Measurements from ENCODE around the gene PCYT2.

- TF ChIP-seq FOXM1 (IDR thresholded peaks at IDR 0.05; ENCODE audit: borderline replicate concordance, low read depth) (no peak), RAD21 (IDR thresholded peaks at IDR 0.05; ENCODE audit: low read depth) (no peak), CREB1 (IDR thresholded peaks at IDR 0.05; ENCODE audit: low read depth) (no peak), TAF1 (IDR thresholded peaks at IDR 0.05; ENCODE audit: low read depth) (no peak), MAX (IDR thresholded peaks at IDR 0.05) (no peak), EP300 (IDR thresholded peaks at IDR 0.05; ENCODE audit: borderline replicate concordance) (no peak), ZBTB7A (IDR thresholded peaks at IDR 0.05; ENCODE audit: low read depth) (no peak), REST (IDR thresholded peaks at IDR 0.05; ENCODE audit: low read depth) (no peak), CEBPB (IDR thresholded peaks at IDR 0.05) (no peak), USF1 (IDR thresholded peaks at IDR 0.05) (no peak), TCF12 (IDR thresholded peaks at IDR 0.05; ENCODE audit: low read depth) (no peak), NFIC (IDR thresholded peaks at IDR 0.05) (no peak), EGR1 (IDR thresholded peaks at IDR 0.05) (no peak)
These were observed 12.3 kb downstream of the PCYT2 start for GRCh38 chr17:81898885-81899284.

Data from Ishikawa (cell line).